Vagina (tissue), 2 donors: ENCODE data around the gene RAB6B.

Experiments
- CTCF ChIP-seq, 3 experiments: fragments of 450-650 bp in 2 of 3; fragments of 200-600 bp in 1 of 3; sonication (generic) in 1 of 3; IDR thresholded peaks; one replicate each; pipeline ENCODE4 v1.5.1; 2017 to 2019; ENCODE audit warnings: antibody characterized with exemption in 3 of 3, mild to moderate bottlenecking in 2 of 3, moderate library complexity in 2 of 3
- POLR2AphosphoS5 ChIP-seq, 2 donors: sonication (generic); formaldehyde crosslinking; IDR thresholded peaks; one replicate each; pipeline ENCODE4 v1.9.0; 2017; ENCODE audit warnings: antibody characterized with exemption in 2 of 2, mild to moderate bottlenecking in 2 of 2, low read depth in 1 of 2; ENCODE audit not compliant: insufficient read depth in 1 of 2

- TF ChIP-seq CTCF (IDR thresholded peaks at IDR 0.05) (no peak), POLR2AphosphoS5 (IDR thresholded peaks at IDR 0.05; ENCODE audit: insufficient read depth in 1 of 2, low read depth in 1 of 2) (no peak)
Measured at GRCh38 chr3:133941415-133941821, 45.7 kb upstream of the RAB6B start.
